ENCODE measurements around the gene KCNK3. TPM values are rescaled to one million over a fixed set of nuclear protein-coding genes. Genes with fewer than 3 reads are reported as not detected.

Gene KCNK3
- total and polyA plus RNA-seq, 2 of the 13 experiments (the other 11 are each of a cell fraction or from before 2014, with no cell fraction given): not detected

GRCh38 chr2:26757873-26758789 is 65.6 kb downstream of the KCNK3 start (continued):
- no peak for TF ChIP-seq PBX3 (CRISPR knock-in tag; IDR thresholded peaks at IDR 0.05; ENCODE audit: borderline replicate concordance)
- peak; percentile 99 for TF ChIP-seq FOSL2 (CRISPR knock-in tag; IDR thresholded peaks at IDR 0.05)

- CTCF ChIA-PET (ENCODE audit: low intra/inter-chr PET ratio, low total read pairs): no interaction called here
- Histone ChIP-seq H3K9ac (ENCODE audit: insufficient read depth, low read depth, low read length) (peak overlapping the region; percentile 48), H3K27ac (ENCODE audit: extremely low read length, insufficient read depth, low read length) (no peak overlapping the region), H3K79me2 (ENCODE audit: insufficient read depth, low read length) (no peaks in the 10 kb centered on the region), H4K20me1 (ENCODE audit: insufficient read depth, low read length) (no peaks in the 10 kb centered on the region), H2AFZ (ENCODE audit: low read length) (no peak overlapping the region), H3K9me3 (ENCODE audit: low read length) (no peaks in the 10 kb centered on the region), H3K27me3 (ENCODE audit: control insufficient read depth in 1 of 2, insufficient read depth in 2 of 2, low read length in 2 of 2) (no peaks in the 10 kb centered on the region), H3K36me3 (replicated peaks in 1 of 2; ENCODE audit: control insufficient read depth in 1 of 2, insufficient read depth in 2 of 2, low read length in 2 of 2) (no peaks in the 10 kb centered on the region), H3K4me2 (ENCODE audit: low read depth, low read length) (peak overlapping the region; percentile 73), H3K4me1 (ENCODE audit: insufficient read depth, low read length) (peaks cover 46% of the 10 kb centered on the region), H3K4me3 (replicated peaks in 1 of 3; ENCODE audit: insufficient read depth in 1 of 3, low read depth in 2 of 3, low read length in 3 of 3) (no peak overlapping the region)
- BruUV-seq (replicated peaks): no TSS peak
- DNase-seq (ENCODE audit: low spot score) (no peak), ATAC-seq (no peak), FAIRE-seq (no peak)
- in situ Hi-C loops (cut with HindIII; ENCODE audit: extremely low pct_ligation_motif_present, low pct_unique_long_range_greater_than_20kb) (no loop called here), intact Hi-C loops (cut with micrococcal nuclease; ENCODE audit: unreplicated experiment) (no loop called here)
- POLR2A ChIA-PET: interaction anchor here (0.9 to 1.5 kb wide), 5 partner anchors 9 to 291 kb away, joined by 3 to 5 read pairs (median 3); partner anchors contain the start of gene CENPA
- WGBS (ENCODE audit: low lambda C conversion rate): 78% methylated on average over 7 of the region's 7 CpGs
- TF ChIP-seq JUND (CRISPR knock-in tag; IDR thresholded peaks at IDR 0.05) (no peak), ZBTB40 (IDR thresholded peaks at IDR 0.05) (no peak), ZBTB40 (CRISPR knock-in tag; IDR thresholded peaks at IDR 0.05) (no peak), ZNF430 (CRISPR knock-in tag; IDR thresholded peaks at IDR 0.05) (no peak), KDM2A (CRISPR knock-in tag; IDR thresholded peaks at IDR 0.05; ENCODE audit: borderline replicate concordance, low read depth) (0 out of 2 replicates have a peak, but pooled peaks have one; percentile 14), ZNF432 (CRISPR knock-in tag; IDR thresholded peaks at IDR 0.05; ENCODE audit: borderline replicate concordance) (no peak), ZNF33A (CRISPR knock-in tag; IDR thresholded peaks at IDR 0.05; ENCODE audit: borderline replicate concordance) (no peak), EP300 (IDR thresholded peaks at IDR 0.05; ENCODE audit: low read depth in 2 of 2, low read length in 2 of 2) (no peak), EP300 (CRISPR knock-in tag; IDR thresholded peaks at IDR 0.05; ENCODE audit: borderline replicate concordance) (no peak)
Observed at GRCh38 chr2:26758790-26759321, 66.3 kb downstream of the KCNK3 start.

Data from HepG2 (cell line).